ENCODE measurements around the gene LCN15. TPM values are rescaled to one million over a fixed set of nuclear protein-coding genes. Genes with fewer than 3 reads are reported as not detected.

LCN15 gene
- total RNA-seq, 1 experiment from 2014 or later, result 0.05 TPM

- no peak for TF ChIP-seq CTCF (IDR thresholded peaks at IDR 0.05)
- TF ChIP-seq POLR2AphosphoS5 (IDR thresholded peaks at IDR 0.05; ENCODE audit: low read depth, low read length), result no peak
- TF ChIP-seq REST (IDR thresholded peaks at IDR 0.05; ENCODE audit: insufficient read depth in 1 of 2, low read depth in 2 of 2, low read length in 1 of 2), result no peak
- TF ChIP-seq TCF7L2 (IDR thresholded peaks at IDR 0.05; ENCODE audit: low read depth, low read length), result no peak
- TF ChIP-seq SIN3A (IDR thresholded peaks at IDR 0.05; ENCODE audit: borderline replicate concordance, insufficient read depth, low read depth, low read length), result no peak
- in situ Hi-C loops (cut with HindIII; ENCODE audit: low pct_unique_long_range_greater_than_20kb, low sequenced_read_pairs), result no loop called here
- intact Hi-C loops (cut with micrococcal nuclease; ENCODE audit: unreplicated experiment), result no loop called here
- no peak overlapping the region for H3K4me3 ChIP-seq (ENCODE audit: low read depth in 2 of 2, low read length in 2 of 2)
- no peak overlapping the region for H3K27ac ChIP-seq (ENCODE audit: low read length)
- POLR2A ChIA-PET, result no interaction called here
- H3K4me1 ChIP-seq (ENCODE audit: control insufficient read depth, insufficient read depth, low read length), result no peaks in the 10 kb centered on the region
- CTCF ChIA-PET, result interaction anchor here (1.4 kb wide), 1 partner anchor 10 kb away, joined by 3 read pairs; no protein-coding TSS in a partner anchor
- BruUV-seq (replicated peaks), result no TSS peak
- no peaks in the 10 kb centered on the region; the same call in 1 of the 2 replicates for H3K9me3 ChIP-seq (ENCODE audit: control insufficient read depth, insufficient read depth, low read depth, low read length)
- no peaks in the 10 kb centered on the region for H3K36me3 ChIP-seq (ENCODE audit: control insufficient read depth, insufficient read depth, low read length)
- DNase-seq (ENCODE audit: low read depth, low spot score), result no peak
- ATAC-seq, result no peak
- H3K27me3 ChIP-seq (ENCODE audit: control insufficient read depth, insufficient read depth, low read length), result no peaks in the 10 kb centered on the region
Measured at GRCh38 chr9:136776947-136777346, 12.6 kb upstream of the LCN15 start.

- H3K27me3 ChIP-seq (ENCODE audit: control insufficient read depth, insufficient read depth, low read length), result no peaks in the 10 kb centered on the region
- ChIA-PET POLR2A (no interaction called here), CTCF (no interaction called here)
- TF ChIP-seq SIN3A (IDR thresholded peaks at IDR 0.05; ENCODE audit: borderline replicate concordance, insufficient read depth, low read depth, low read length) (no peak), TCF7L2 (IDR thresholded peaks at IDR 0.05; ENCODE audit: low read depth, low read length) (no peak), POLR2AphosphoS5 (IDR thresholded peaks at IDR 0.05; ENCODE audit: low read depth, low read length) (no peak), CTCF (IDR thresholded peaks at IDR 0.05) (no peak), REST (IDR thresholded peaks at IDR 0.05; ENCODE audit: insufficient read depth in 1 of 2, low read depth in 2 of 2, low read length in 1 of 2) (no peak)
- H3K9me3 ChIP-seq (ENCODE audit: control insufficient read depth, insufficient read depth, low read depth, low read length), result no peaks in the 10 kb centered on the region; the same call in 1 of the 2 replicates
- intact Hi-C loops (cut with micrococcal nuclease; ENCODE audit: unreplicated experiment) (no loop called here), in situ Hi-C loops (cut with HindIII; ENCODE audit: low pct_unique_long_range_greater_than_20kb, low sequenced_read_pairs) (no loop called here)
- no peak overlapping the region for H3K4me3 ChIP-seq (ENCODE audit: low read depth in 2 of 2, low read length in 2 of 2)
- no peak for DNase-seq (ENCODE audit: low read depth, low spot score)
- no peaks in the 10 kb centered on the region for H3K36me3 ChIP-seq (ENCODE audit: control insufficient read depth, insufficient read depth, low read length)
- BruUV-seq (replicated peaks), result no TSS peak
- no peak for ATAC-seq
- no peaks in the 10 kb centered on the region for H3K4me1 ChIP-seq (ENCODE audit: control insufficient read depth, insufficient read depth, low read length)
- H3K27ac ChIP-seq (ENCODE audit: low read length), result no peak overlapping the region
Measured at GRCh38 chr9:136775191-136775590, 10.9 kb upstream of the LCN15 start.

Data from Panc1 (cell line).